Natural killer cell (primary cell): ENCODE data around the gene ATXN2. TPM values are rescaled to one million over a fixed set of nuclear protein-coding genes. Genes with fewer than 3 reads are reported as not detected.

Experiments used
- ATAC-seq, 3 donors: fragments of 150-1000 bp in 2 of 3; fragments of 200-7000 bp in 1 of 3; cut with Tn5 transposase; 1 replicate in 1 of 3; 2 replicates in 2 of 3; pipeline ENCODE4 v1.10.0; 2021; ENCODE audit warnings: mild to moderate bottlenecking in 2 of 3, moderate library complexity in 2 of 3
- DNase-seq, 2 donors: peaks; one replicate each; pipeline versions ENCODE4 v3.0.0 to v3.0.0-alpha.2; 2013 to 2021; ENCODE audit warnings: mixed read lengths in 1 of 2
- H3K27ac ChIP-seq: one replicate; pipeline ENCODE4 v1.5.1; 2013; ENCODE audit warnings: mild to moderate bottlenecking, low read length
- H3K27me3 ChIP-seq: one replicate; pipeline ENCODE4 v1.6.1; 2013; ENCODE audit warnings: low read length; ENCODE audit not compliant: control insufficient read depth, insufficient read depth
- H3K36me3 ChIP-seq: one replicate; pipeline ENCODE4 v1.6.1; 2013; ENCODE audit warnings: low read length; ENCODE audit not compliant: control insufficient read depth, insufficient read depth
- H3K4me1 ChIP-seq: one replicate; pipeline ENCODE4 v1.6.1; 2013; ENCODE audit warnings: low read length; ENCODE audit not compliant: control insufficient read depth, insufficient read depth
- H3K4me3 ChIP-seq: one replicate; pipeline ENCODE4 v1.5.1; 2013; ENCODE audit warnings: low read length
- H3K9me3 ChIP-seq: one replicate; pipeline ENCODE4 v1.6.1; 2013; ENCODE audit warnings: low read length; ENCODE audit not compliant: control insufficient read depth, insufficient read depth
- H3K27ac Mint-ChIP-seq, 2 donors: one replicate each; pipeline ENCODE4 v1.8.0; 2022; ENCODE audit warnings: mild to moderate bottlenecking in 2 of 2, mixed read lengths in 2 of 2, moderate library complexity in 1 of 2
- H3K27me3 Mint-ChIP-seq, 2 donors: one replicate each; pipeline ENCODE4 v1.8.0; 2022; ENCODE audit warnings: low read depth in 2 of 2, mixed read lengths in 2 of 2
- H3K36me3 Mint-ChIP-seq: one replicate; pipeline ENCODE4 v1.8.0; 2022; ENCODE audit warnings: mixed read lengths
- H3K4me1 Mint-ChIP-seq, 2 donors: one replicate each; pipeline ENCODE4 v1.8.0; 2022; ENCODE audit warnings: mixed read lengths in 2 of 2
- H3K4me3 Mint-ChIP-seq: one replicate; pipeline ENCODE4 v1.8.0; 2022; ENCODE audit warnings: mild to moderate bottlenecking, moderate library complexity, mixed read lengths
- H3K9me3 Mint-ChIP-seq, 2 donors: one replicate each; pipeline ENCODE4 v1.8.0; 2022; ENCODE audit warnings: mixed read lengths in 2 of 2
- CTCF ChIP-seq: fragments of 200-600 bp; IDR thresholded peaks from one replicate; pipeline ENCODE4 v1.8.0; 2022; ENCODE audit warnings: antibody characterized with exemption
- WGBS: methylation state at CpG from one replicate; pipeline ENCODE4 v1.1.7; 2013; ENCODE audit warnings: missing lambda C conversion rate; ENCODE audit not compliant: insufficient coverage; 5-methylcytosine and 5-hydroxymethylcytosine counted together
- intact Hi-C: fragments of 100-400 bp; cut with micrococcal nuclease; formaldehyde crosslinking; loops from one replicate; pipeline ENCODE4 v1.14.2; 2022
- total RNA-seq, 4 donors: library from RNA; stranded (reverse); fragments of 120-200 nt in 1 of 4; gene quantifications; one replicate each; pipeline versions ENCODE4 v1.2.3 to v1.2.4, GENCODE V29; 2013 to 2022

ATXN2 gene
- total RNA-seq, 3 donors from 2014 or later (not counting 1 experiment from before 2014, with no cell fraction given), result 44.9 to 56.5 (median 51.5) TPM

GRCh38 chr12:111455448-111456320 lies 143.4 kb downstream of the ATXN2 start:
- H3K27me3 Mint-ChIP-seq, result no peaks in the 10 kb centered on the region
- no peaks in the 10 kb centered on the region for H3K36me3 Mint-ChIP-seq
- H3K9me3 ChIP-seq, result no peaks in the 10 kb centered on the region
- H3K4me1 Mint-ChIP-seq, result peaks cover 30 to 31% of the 10 kb centered on the region in 2 donors
- no peak overlapping the region for H3K27ac ChIP-seq
- intact Hi-C loops, result no loop called here
- H3K4me3 ChIP-seq, result no peak overlapping the region
- peak overlapping the region; percentile 77 for H3K27ac Mint-ChIP-seq
- H3K4me1 ChIP-seq, result peaks cover 23% of the 10 kb centered on the region
- 95% methylated on average over 15 of the region's 15 CpGs for WGBS
- DNase-seq, result no peak
- no peak overlapping the region for H3K4me3 Mint-ChIP-seq
- H3K36me3 ChIP-seq, result peaks cover 38% of the 10 kb centered on the region
- no peaks in the 10 kb centered on the region for H3K9me3 Mint-ChIP-seq
- no peak for TF ChIP-seq CTCF
- H3K27me3 ChIP-seq, result no peaks in the 10 kb centered on the region
- ATAC-seq, result no peak

GRCh38 chr12:111454716-111455447 lies 144.2 kb downstream of the ATXN2 start:
- Histone ChIP-seq H3K4me1 (peaks cover 23% of the 10 kb centered on the region), H3K9me3 (no peaks in the 10 kb centered on the region), H3K27ac (no peak overlapping the region), H3K36me3 (peaks cover 44% of the 10 kb centered on the region), H3K4me3 (no peak overlapping the region), H3K27me3 (no peaks in the 10 kb centered on the region)
- DNase-seq, result peak in 1 of 2 donors; percentile 8
- Mint-ChIP-seq H3K4me3 (no peak overlapping the region), H3K4me1 (peaks cover 37 to 39% of the 10 kb centered on the region in 2 donors), H3K36me3 (no peaks in the 10 kb centered on the region), H3K27me3 (no peaks in the 10 kb centered on the region), H3K9me3 (no peaks in the 10 kb centered on the region), H3K27ac (peak overlapping the region; percentile 77)
- intact Hi-C loops, result loop anchor here (5.0 kb wide), 1 partner anchor 72 kb away; no protein-coding TSS in a partner anchor
- ATAC-seq, result peak; percentile 56 to 66 (median 63)
- TF ChIP-seq CTCF, result no peak
- WGBS, result 46% methylated on average over 11 of the region's 11 CpGs

- no peaks in the 10 kb centered on the region for H3K27me3 Mint-ChIP-seq
- DNase-seq (no peak), ATAC-seq (no peak)
- TF ChIP-seq CTCF, result no peak
- H3K4me1 Mint-ChIP-seq, result peaks cover 39 to 44% of the 10 kb centered on the region in 2 donors
- no peaks in the 10 kb centered on the region for H3K9me3 Mint-ChIP-seq
- peaks cover 44% of the 10 kb centered on the region for H3K36me3 ChIP-seq
- H3K27ac Mint-ChIP-seq, result peak overlapping the region; percentile 77
- H3K27ac ChIP-seq, result no peak overlapping the region
- H3K4me1 ChIP-seq, result peaks cover 23% of the 10 kb centered on the region
- no peaks in the 10 kb centered on the region for H3K9me3 ChIP-seq
- intact Hi-C loops, result loop anchor here (5.0 kb wide), 1 partner anchor 73 kb away; no protein-coding TSS in a partner anchor
- H3K27me3 ChIP-seq, result no peaks in the 10 kb centered on the region
- no peak overlapping the region for H3K4me3 ChIP-seq
- no peak overlapping the region for H3K4me3 Mint-ChIP-seq
- H3K36me3 Mint-ChIP-seq, result peaks cover under 1% of the 10 kb centered on the region
- 86% methylated on average over 4 of the region's 4 CpGs for WGBS
Measured at GRCh38 chr12:111454311-111454710, 144.8 kb downstream of the ATXN2 start.
